Effector memory CD4-positive, alpha-beta T cell (primary cell): ENCODE results near the gene TIA1.

Experiments
- DNase-seq, 3 donors: peaks; one replicate each; pipeline ENCODE4 v3.0.0-alpha.2; 2020
- H3K27ac ChIP-seq: 2 replicates; pipeline ENCODE4 v1.7.0; 2013; ENCODE audit warnings: mild to moderate bottlenecking, low read length, moderate library complexity; ENCODE audit not compliant: insufficient read depth, poor library complexity, severe bottlenecking
- H3K27me3 ChIP-seq: replicated peaks from 2 replicates; pipeline ENCODE4 v1.7.0; 2013; ENCODE audit warnings: mild to moderate bottlenecking, low read length; ENCODE audit not compliant: insufficient read depth, control insufficient read depth, poor library complexity, severe bottlenecking
- H3K36me3 ChIP-seq: 2 replicates; pipeline ENCODE4 v1.7.0; 2013; ENCODE audit warnings: mild to moderate bottlenecking, low read length, moderate library complexity; ENCODE audit not compliant: control insufficient read depth, insufficient read depth
- H3K4me1 ChIP-seq: 2 replicates; pipeline ENCODE4 v1.7.0; 2013; ENCODE audit warnings: low read length, mild to moderate bottlenecking; ENCODE audit not compliant: control insufficient read depth, insufficient read depth, poor library complexity, severe bottlenecking
- H3K4me3 ChIP-seq: 2 replicates; pipeline ENCODE4 v1.7.0; 2013; ENCODE audit warnings: low read length, low read depth, mild to moderate bottlenecking; ENCODE audit not compliant: insufficient read depth, poor library complexity, severe bottlenecking
- H3K9me3 ChIP-seq: 2 replicates; pipeline ENCODE4 v1.7.0; 2013; ENCODE audit warnings: mild to moderate bottlenecking, low read length, moderate library complexity; ENCODE audit not compliant: control insufficient read depth

The TIA1 gene

GRCh38 chr2:70258532-70258875 lies 10.1 kb upstream of the TIA1 start:
- peak overlapping the region; percentile 80 for H3K4me3 ChIP-seq
- H3K36me3 ChIP-seq: peaks cover 5% of the 10 kb centered on the region

GRCh38 chr2:70255637-70256314 lies 7.3 kb upstream of the TIA1 start:
- no peak overlapping the region for H3K4me3 ChIP-seq
- H3K27ac ChIP-seq: no peak overlapping the region
- no peak for DNase-seq
- no peaks in the 10 kb centered on the region for H3K9me3 ChIP-seq
- H3K36me3 ChIP-seq: no peaks in the 10 kb centered on the region
- no peaks in the 10 kb centered on the region for H3K4me1 ChIP-seq
- no peaks in the 10 kb centered on the region for H3K27me3 ChIP-seq

More at GRCh38 chr2:70258532-70258875, 10.1 kb upstream of the TIA1 start:
- Histone ChIP-seq H3K4me1 (no peaks in the 10 kb centered on the region), H3K27ac (peak overlapping the region; percentile 64), H3K9me3 (no peaks in the 10 kb centered on the region), H3K27me3 (no peaks in the 10 kb centered on the region)
- DNase-seq: no peak

GRCh38 chr2:70250434-70250833 lies 2.0 kb upstream of the TIA1 start:
- Histone ChIP-seq H3K27ac (no peak overlapping the region), H3K36me3 (no peaks in the 10 kb centered on the region), H3K4me3 (no peak overlapping the region), H3K9me3 (no peaks in the 10 kb centered on the region), H3K27me3 (no peaks in the 10 kb centered on the region), H3K4me1 (peaks cover 8% of the 10 kb centered on the region)
- DNase-seq: no peak

- Histone ChIP-seq H3K27me3 (no peaks in the 10 kb centered on the region), H3K4me1 (peaks cover 17% of the 10 kb centered on the region), H3K9me3 (no peaks in the 10 kb centered on the region), H3K4me3 (peak overlapping the region; percentile 92), H3K36me3 (no peaks in the 10 kb centered on the region), H3K27ac (peak overlapping the region; percentile 96)
- no peak for DNase-seq
Observed at GRCh38 chr2:70247364-70248180, 856 bp downstream of the TIA1 start.

GRCh38 chr2:70243806-70244584 lies 4.4 kb downstream of the TIA1 start:
- Histone ChIP-seq H3K36me3 (peaks cover 3% of the 10 kb centered on the region), H3K27ac (no peak overlapping the region), H3K4me3 (no peak overlapping the region), H3K27me3 (no peaks in the 10 kb centered on the region), H3K4me1 (peaks cover 17% of the 10 kb centered on the region), H3K9me3 (no peaks in the 10 kb centered on the region)
- no peak for DNase-seq

GRCh38 chr2:70242552-70242951 lies 5.9 kb downstream of the TIA1 start:
- Histone ChIP-seq H3K36me3 (peaks cover 3% of the 10 kb centered on the region), H3K4me1 (peaks cover 17% of the 10 kb centered on the region), H3K27ac (no peak overlapping the region), H3K9me3 (no peaks in the 10 kb centered on the region), H3K27me3 (no peaks in the 10 kb centered on the region), H3K4me3 (no peak overlapping the region)
- DNase-seq: no peak

GRCh38 chr2:70241340-70241739 lies 7.1 kb downstream of the TIA1 start:
- no peak overlapping the region for H3K27ac ChIP-seq
- no peak overlapping the region for H3K4me3 ChIP-seq
- no peak for DNase-seq

GRCh38 chr2:70240599-70240998 lies 7.8 kb downstream of the TIA1 start:
- Histone ChIP-seq H3K9me3 (no peaks in the 10 kb centered on the region), H3K4me1 (peaks cover 8% of the 10 kb centered on the region), H3K27me3 (no peaks in the 10 kb centered on the region), H3K36me3 (peaks cover 9% of the 10 kb centered on the region), H3K27ac (no peak overlapping the region), H3K4me3 (no peak overlapping the region)
- DNase-seq: no peak

More at GRCh38 chr2:70241340-70241739, 7.1 kb downstream of the TIA1 start:
- Histone ChIP-seq H3K9me3 (no peaks in the 10 kb centered on the region), H3K27me3 (no peaks in the 10 kb centered on the region), H3K36me3 (peaks cover 7% of the 10 kb centered on the region), H3K4me1 (peaks cover 14% of the 10 kb centered on the region)

- no peak for DNase-seq
- Histone ChIP-seq H3K36me3 (peaks cover 51% of the 10 kb centered on the region), H3K4me3 (no peak overlapping the region), H3K4me1 (no peaks in the 10 kb centered on the region), H3K27me3 (no peaks in the 10 kb centered on the region), H3K27ac (no peak overlapping the region), H3K9me3 (no peaks in the 10 kb centered on the region)
Observed at GRCh38 chr2:70233926-70234325, 14.5 kb downstream of the TIA1 start.

- no peaks in the 10 kb centered on the region for H3K4me1 ChIP-seq
- H3K36me3 ChIP-seq: peaks cover 82% of the 10 kb centered on the region
- DNase-seq: no peak
- no peak overlapping the region for H3K27ac ChIP-seq
- H3K9me3 ChIP-seq: no peaks in the 10 kb centered on the region
- no peaks in the 10 kb centered on the region for H3K27me3 ChIP-seq
- H3K4me3 ChIP-seq: no peak overlapping the region
Observed at GRCh38 chr2:70226781-70227180, 21.6 kb downstream of the TIA1 start.
